SK-N-SH (cell line): ENCODE results near the gene SNX17.

Experiments
- EP300 ChIP-seq, 2 experiments: IDR thresholded peaks; 2 replicates each; pipeline versions ENCODE4 v1.4.0 to v1.6.1; 2012; ENCODE audit warnings: borderline replicate concordance in 1 of 2, low read depth in 1 of 2, low read length in 1 of 2
- FOXJ3 ChIP-seq: sonication (generic); formaldehyde crosslinking; IDR thresholded peaks from 2 replicates; pipeline ENCODE4 v1.5.1; 2020; ENCODE audit warnings: mild to moderate bottlenecking, missing genetic modification reagents
- GABPA ChIP-seq: IDR thresholded peaks from 2 replicates; pipeline ENCODE4 v1.4.0; 2012; ENCODE audit warnings: low read depth, mild to moderate bottlenecking
- MXI1 ChIP-seq: IDR thresholded peaks from 2 replicates; pipeline ENCODE4 v1.6.1; 2012; ENCODE audit warnings: mild to moderate bottlenecking, low read depth, low read length, improper control_type of control experiment
- RAD21 ChIP-seq: IDR thresholded peaks from 2 replicates; pipeline ENCODE4 v1.6.1; 2012; ENCODE audit warnings: mild to moderate bottlenecking, low read length
- RCOR1 ChIP-seq: fragments of 150-350 bp; IDR thresholded peaks from 2 replicates; pipeline ENCODE4 v1.6.1; 2017; ENCODE audit warnings: antibody characterized with exemption, low read length
- REST ChIP-seq: IDR thresholded peaks from 2 replicates; pipeline ENCODE4 v1.6.1; 2012; ENCODE audit warnings: mild to moderate bottlenecking, low read depth, low read length, moderate library complexity
- RFX5 ChIP-seq: IDR thresholded peaks from 2 replicates; pipeline ENCODE4 v1.6.1; 2012; ENCODE audit warnings: mild to moderate bottlenecking, improper control_type of control experiment, low read length
- RXRA ChIP-seq: IDR thresholded peaks from 2 replicates; pipeline ENCODE4 v1.4.0; 2012; ENCODE audit warnings: low read depth, mild to moderate bottlenecking, borderline replicate concordance
- TAF1 ChIP-seq: IDR thresholded peaks from 2 replicates; pipeline ENCODE4 v1.6.1; 2012; ENCODE audit warnings: low read depth, mild to moderate bottlenecking, low read length, moderate library complexity, borderline replicate concordance
- TEAD4 ChIP-seq: IDR thresholded peaks from 2 replicates; pipeline ENCODE4 v1.4.0; 2012; ENCODE audit warnings: mild to moderate bottlenecking, borderline replicate concordance; ENCODE audit not compliant: insufficient read depth
- YY1 ChIP-seq: IDR thresholded peaks from 2 replicates; pipeline ENCODE4 v1.4.0; 2012; ENCODE audit warnings: low read depth, mild to moderate bottlenecking
- TF ChIP-seq, protein P1 (sequence below): fragments of 200-600 bp; sonication (generic); IDR thresholded peaks from 2 replicates; pipeline ENCODE4 v1.6.1; 2017; ENCODE audit warnings: antibody characterized with exemption, mild to moderate bottlenecking, moderate library complexity

DNA sequence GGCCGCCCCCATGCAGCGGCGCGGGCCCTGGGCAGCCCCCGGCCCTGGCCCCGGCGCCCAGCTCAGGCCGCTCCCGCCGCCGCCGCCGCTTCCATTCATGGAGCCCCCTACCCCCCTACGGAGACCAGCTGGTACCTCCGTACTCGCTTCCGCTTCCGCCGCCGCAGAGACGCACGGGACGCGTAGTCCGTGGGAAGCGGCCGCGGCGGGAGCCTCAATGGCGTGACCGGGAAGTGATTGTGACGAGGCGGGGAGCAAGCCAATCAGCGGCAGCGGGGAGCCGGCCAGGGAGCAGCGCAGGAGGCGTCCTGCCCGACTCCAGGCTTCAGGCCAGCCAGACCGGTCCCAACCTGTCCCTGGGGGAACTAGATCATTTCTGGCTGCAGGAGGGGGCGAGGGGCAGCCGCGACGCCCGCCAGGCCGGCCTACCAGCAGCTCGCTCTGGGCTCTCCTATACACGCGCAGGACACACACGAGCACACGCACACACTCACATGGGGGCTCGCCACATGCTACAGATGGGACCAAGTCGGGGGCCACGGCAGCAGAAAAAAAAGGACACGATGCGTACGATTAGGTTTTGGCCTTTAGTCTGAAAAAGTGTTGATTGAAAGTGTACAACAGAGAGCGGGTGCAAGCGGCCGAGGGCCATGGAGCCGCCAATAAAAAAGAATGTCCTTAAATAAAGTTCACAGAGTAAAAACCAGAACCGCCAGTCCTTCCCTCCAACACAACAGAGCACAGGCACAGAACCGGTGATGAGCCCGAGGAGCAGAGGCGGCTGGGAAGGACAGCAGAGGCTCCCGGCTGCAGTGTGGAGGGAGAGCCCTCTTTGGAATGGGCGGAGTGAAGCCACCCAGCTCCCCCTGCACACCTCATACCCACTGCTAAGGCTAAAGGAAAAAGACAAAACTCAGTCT, 10.5 kb downstream of the SNX17 start, which contains the start of gene ZNF513:
- TF ChIP-seq, protein P1, sequence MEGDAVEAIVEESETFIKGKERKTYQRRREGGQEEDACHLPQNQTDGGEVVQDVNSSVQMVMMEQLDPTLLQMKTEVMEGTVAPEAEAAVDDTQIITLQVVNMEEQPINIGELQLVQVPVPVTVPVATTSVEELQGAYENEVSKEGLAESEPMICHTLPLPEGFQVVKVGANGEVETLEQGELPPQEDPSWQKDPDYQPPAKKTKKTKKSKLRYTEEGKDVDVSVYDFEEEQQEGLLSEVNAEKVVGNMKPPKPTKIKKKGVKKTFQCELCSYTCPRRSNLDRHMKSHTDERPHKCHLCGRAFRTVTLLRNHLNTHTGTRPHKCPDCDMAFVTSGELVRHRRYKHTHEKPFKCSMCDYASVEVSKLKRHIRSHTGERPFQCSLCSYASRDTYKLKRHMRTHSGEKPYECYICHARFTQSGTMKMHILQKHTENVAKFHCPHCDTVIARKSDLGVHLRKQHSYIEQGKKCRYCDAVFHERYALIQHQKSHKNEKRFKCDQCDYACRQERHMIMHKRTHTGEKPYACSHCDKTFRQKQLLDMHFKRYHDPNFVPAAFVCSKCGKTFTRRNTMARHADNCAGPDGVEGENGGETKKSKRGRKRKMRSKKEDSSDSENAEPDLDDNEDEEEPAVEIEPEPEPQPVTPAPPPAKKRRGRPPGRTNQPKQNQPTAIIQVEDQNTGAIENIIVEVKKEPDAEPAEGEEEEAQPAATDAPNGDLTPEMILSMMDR: no peak
- TF ChIP-seq FOXJ3 (CRISPR knock-in tag) (peak; percentile 23; the same call in 1 of the 2 replicates), GABPA (peak; percentile 94), RAD21 (no peak), RFX5 (peak; percentile 62; the same call in 1 of the 2 replicates), REST (no peak), RXRA (no peak), YY1 (peak; percentile 76), RCOR1 (0 out of 2 replicates have a peak, but pooled peaks have one; percentile 28), TEAD4 (no peak), EP300 (IDR thresholded peaks at IDR 0.05; ENCODE audit: borderline replicate concordance in 1 of 2, low read depth in 1 of 2, low read length in 1 of 2) (no peak), MXI1 (peak; percentile 76), TAF1 (peak; percentile 60; the same call in 1 of the 2 replicates)
